Fibroblast of lung (primary cell): ENCODE measurements around the gene CRACR2A.

Experiments
- CTCF ChIP-seq, 2 donors: IDR thresholded peaks in 1 of 2; conservative IDR thresholded peaks in 1 of 2; 1 replicate in 1 of 2; 2 replicates in 1 of 2; pipeline ENCODE4 v1.5.1; 2011 to 2012; ENCODE audit warnings: low read length in 2 of 2, control low read depth in 1 of 2, inconsistent platforms in 1 of 2, low read depth in 1 of 2, mild to moderate bottlenecking in 1 of 2
- EZH2 ChIP-seq: IDR thresholded peaks from 2 replicates; pipeline ENCODE4 v1.5.1; 2012; ENCODE audit warnings: low read length, control low read depth, mild to moderate bottlenecking; ENCODE audit errors: missing control alignments

GRCh38 chr12:3777206-3777809 is 24.4 kb upstream of the CRACR2A start:
- TF ChIP-seq CTCF (conservative IDR thresholded peaks at IDR 0.05 in 1 of 2, IDR thresholded peaks at IDR 0.05 in 1 of 2; ENCODE audit: low read depth in 1 of 2, low read length in 2 of 2) (peak; percentile 80 to 86), EZH2 (no peak)
